Type B pancreatic cell (in vitro differentiated cells): ENCODE measurements around the gene MASP1. TPM values are rescaled to one million over a fixed set of nuclear protein-coding genes. Genes with fewer than 3 reads are reported as not detected.

Experiments
- DNase-seq: peaks from one replicate; pipeline ENCODE4 v3.0.0; 2021; ENCODE audit warnings: mixed read lengths; ENCODE audit not compliant: unreplicated experiment; ENCODE audit errors: extremely low spot score
- H3K27ac Mint-ChIP-seq: 2 replicates; pipeline ENCODE4 v1.8.0; 2021; ENCODE audit warnings: mild to moderate bottlenecking, mixed read lengths
- H3K27me3 Mint-ChIP-seq: 2 replicates; pipeline ENCODE4 v1.8.0; 2021; ENCODE audit warnings: mixed read lengths
- H3K36me3 Mint-ChIP-seq: 2 replicates; pipeline ENCODE4 v1.8.0; 2021; ENCODE audit warnings: mixed read lengths
- H3K4me1 Mint-ChIP-seq: one replicate; pipeline ENCODE4 v1.8.0; 2021; ENCODE audit warnings: mixed read lengths; ENCODE audit not compliant: unreplicated experiment
- H3K4me3 Mint-ChIP-seq: 2 replicates; pipeline ENCODE4 v1.8.0; 2021; ENCODE audit warnings: mild to moderate bottlenecking, mixed read lengths
- H3K9me3 Mint-ChIP-seq: 2 replicates; pipeline ENCODE4 v1.8.0; 2021; ENCODE audit warnings: mixed read lengths
- long read RNA-seq: library from polyadenylated mRNA; unstranded; transcript quantifications from one replicate; pipeline ENCODE4 v2.0.0, GENCODE V29; 2020
- total RNA-seq: library from RNA; stranded (reverse); gene quantifications from 2 replicates; pipeline ENCODE4 v1.2.1, GENCODE V29; 2021; ENCODE audit warnings: low replicate concordance
- TF ChIP-seq, protein P1 (sequence below): fragments of 200-600 bp; sonication (generic); conservative IDR thresholded peaks from 2 replicates; pipeline ENCODE4 v1.5.0; 2021; ENCODE audit warnings: antibody characterized with exemption, mild to moderate bottlenecking

MASP1 gene, protein sequence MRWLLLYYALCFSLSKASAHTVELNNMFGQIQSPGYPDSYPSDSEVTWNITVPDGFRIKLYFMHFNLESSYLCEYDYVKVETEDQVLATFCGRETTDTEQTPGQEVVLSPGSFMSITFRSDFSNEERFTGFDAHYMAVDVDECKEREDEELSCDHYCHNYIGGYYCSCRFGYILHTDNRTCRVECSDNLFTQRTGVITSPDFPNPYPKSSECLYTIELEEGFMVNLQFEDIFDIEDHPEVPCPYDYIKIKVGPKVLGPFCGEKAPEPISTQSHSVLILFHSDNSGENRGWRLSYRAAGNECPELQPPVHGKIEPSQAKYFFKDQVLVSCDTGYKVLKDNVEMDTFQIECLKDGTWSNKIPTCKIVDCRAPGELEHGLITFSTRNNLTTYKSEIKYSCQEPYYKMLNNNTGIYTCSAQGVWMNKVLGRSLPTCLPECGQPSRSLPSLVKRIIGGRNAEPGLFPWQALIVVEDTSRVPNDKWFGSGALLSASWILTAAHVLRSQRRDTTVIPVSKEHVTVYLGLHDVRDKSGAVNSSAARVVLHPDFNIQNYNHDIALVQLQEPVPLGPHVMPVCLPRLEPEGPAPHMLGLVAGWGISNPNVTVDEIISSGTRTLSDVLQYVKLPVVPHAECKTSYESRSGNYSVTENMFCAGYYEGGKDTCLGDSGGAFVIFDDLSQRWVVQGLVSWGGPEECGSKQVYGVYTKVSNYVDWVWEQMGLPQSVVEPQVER
- total RNA-seq: 1.6 and 1.7 TPM in 2 replicates
- long read RNA-seq: 0 reads

- Mint-ChIP-seq H3K9me3 (no peaks in the 10 kb centered on the region), H3K27ac (no peak within 1 kb of the TSS), H3K36me3 (no peaks in the 10 kb centered on the region), H3K4me1 (peaks cover 23% of the 10 kb centered on the region), H3K27me3 (peaks cover 34% of the 10 kb centered on the region), H3K4me3 (peak within 1 kb of the TSS; percentile 67)
- TF ChIP-seq, protein P1, sequence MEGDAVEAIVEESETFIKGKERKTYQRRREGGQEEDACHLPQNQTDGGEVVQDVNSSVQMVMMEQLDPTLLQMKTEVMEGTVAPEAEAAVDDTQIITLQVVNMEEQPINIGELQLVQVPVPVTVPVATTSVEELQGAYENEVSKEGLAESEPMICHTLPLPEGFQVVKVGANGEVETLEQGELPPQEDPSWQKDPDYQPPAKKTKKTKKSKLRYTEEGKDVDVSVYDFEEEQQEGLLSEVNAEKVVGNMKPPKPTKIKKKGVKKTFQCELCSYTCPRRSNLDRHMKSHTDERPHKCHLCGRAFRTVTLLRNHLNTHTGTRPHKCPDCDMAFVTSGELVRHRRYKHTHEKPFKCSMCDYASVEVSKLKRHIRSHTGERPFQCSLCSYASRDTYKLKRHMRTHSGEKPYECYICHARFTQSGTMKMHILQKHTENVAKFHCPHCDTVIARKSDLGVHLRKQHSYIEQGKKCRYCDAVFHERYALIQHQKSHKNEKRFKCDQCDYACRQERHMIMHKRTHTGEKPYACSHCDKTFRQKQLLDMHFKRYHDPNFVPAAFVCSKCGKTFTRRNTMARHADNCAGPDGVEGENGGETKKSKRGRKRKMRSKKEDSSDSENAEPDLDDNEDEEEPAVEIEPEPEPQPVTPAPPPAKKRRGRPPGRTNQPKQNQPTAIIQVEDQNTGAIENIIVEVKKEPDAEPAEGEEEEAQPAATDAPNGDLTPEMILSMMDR: no peak
- no peak for DNase-seq
Measured at GRCh38 chr3:187291512-187292132, at the start of gene MASP1. Gene MASP1, minus strand, starts transcription at chr3:187291737. Its CDS starts 105 bp downstream, at chr3:187291632.

DNA sequence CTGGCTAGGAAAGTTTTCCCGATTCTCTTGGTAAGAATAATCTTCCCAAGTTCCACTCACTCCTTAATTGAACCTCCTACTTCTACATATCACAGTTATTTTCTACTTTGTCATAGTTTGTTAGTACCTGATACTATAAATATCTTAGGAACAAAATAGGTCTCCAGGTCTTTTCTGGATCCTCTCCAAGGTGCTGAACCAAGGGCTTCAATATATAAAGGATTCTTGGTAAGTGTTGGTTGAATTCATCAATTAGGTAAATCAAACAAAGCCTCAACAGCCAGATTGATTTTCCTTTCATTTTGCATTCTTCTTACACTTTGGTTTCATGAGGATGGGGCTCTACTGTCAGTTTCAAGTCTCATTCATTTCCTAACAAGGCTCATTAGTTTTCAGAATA is 49.0 kb upstream of the MASP1 start:
- peaks cover 3% of the 10 kb centered on the region for H3K27me3 Mint-ChIP-seq
- H3K27ac Mint-ChIP-seq: no peak overlapping the region
- no peaks in the 10 kb centered on the region for H3K4me1 Mint-ChIP-seq
- no peak for DNase-seq
- TF ChIP-seq, protein P1: no peak
- no peaks in the 10 kb centered on the region for H3K9me3 Mint-ChIP-seq
- H3K4me3 Mint-ChIP-seq: no peak overlapping the region
- H3K36me3 Mint-ChIP-seq: no peaks in the 10 kb centered on the region

DNA sequence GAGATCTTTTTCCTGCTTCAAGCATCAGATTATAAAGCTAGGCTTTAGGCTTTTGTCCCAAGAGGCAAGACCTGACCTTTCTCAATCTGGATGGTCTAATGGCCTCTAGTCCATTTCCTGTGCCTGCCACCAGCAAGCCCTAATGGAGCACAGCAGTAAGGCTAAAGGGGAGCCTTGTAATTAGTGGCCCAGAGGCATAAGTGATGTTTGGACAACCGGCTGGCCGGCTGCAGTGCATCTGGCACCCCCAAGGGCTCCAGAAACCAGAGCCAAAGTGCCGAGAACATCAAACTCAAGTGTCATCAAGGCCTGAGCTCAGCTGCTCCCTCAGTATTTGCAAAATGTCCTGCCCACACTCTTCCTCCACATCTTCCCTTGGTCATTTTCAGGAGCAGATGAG is 44.8 kb upstream of the MASP1 start:
- TF ChIP-seq, protein P1: no peak
- H3K4me3 Mint-ChIP-seq: no peak overlapping the region
- H3K27ac Mint-ChIP-seq: no peak overlapping the region
- peaks cover 3% of the 10 kb centered on the region for H3K27me3 Mint-ChIP-seq
- H3K36me3 Mint-ChIP-seq: no peaks in the 10 kb centered on the region
- no peaks in the 10 kb centered on the region for H3K9me3 Mint-ChIP-seq
- peaks cover 5% of the 10 kb centered on the region for H3K4me1 Mint-ChIP-seq
- DNase-seq: no peak

- TF ChIP-seq, protein P1: no peak
- DNase-seq: no peak
- Mint-ChIP-seq H3K9me3 (no peaks in the 10 kb centered on the region), H3K27me3 (no peaks in the 10 kb centered on the region), H3K27ac (no peak overlapping the region), H3K4me1 (peaks cover 5% of the 10 kb centered on the region), H3K4me3 (no peak overlapping the region), H3K36me3 (no peaks in the 10 kb centered on the region)
Measured at GRCh38 chr3:187334904-187335303, 43.4 kb upstream of the MASP1 start.

DNA sequence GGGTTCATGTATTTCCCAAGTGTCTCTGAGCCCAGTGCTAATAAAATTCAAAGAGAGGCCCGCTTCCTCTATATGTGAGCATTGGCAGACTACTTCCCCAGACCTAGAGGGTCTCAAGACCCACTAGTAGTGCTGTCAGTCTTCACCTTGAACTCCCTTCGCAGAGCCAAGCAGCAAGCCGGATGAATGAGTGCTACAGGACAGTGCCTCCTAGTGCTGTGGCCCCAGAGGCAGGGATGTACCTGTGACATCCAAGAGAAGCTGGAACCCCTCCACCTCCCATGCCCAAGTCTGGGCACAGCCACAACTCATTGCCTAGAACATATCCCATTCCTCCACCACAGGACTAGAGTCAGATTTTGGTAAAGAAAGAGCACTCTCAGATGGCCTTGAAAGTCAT is 37.2 kb upstream of the MASP1 start:
- no peak for DNase-seq
- H3K36me3 Mint-ChIP-seq: no peaks in the 10 kb centered on the region
- H3K4me3 Mint-ChIP-seq: no peak overlapping the region
- H3K4me1 Mint-ChIP-seq: no peaks in the 10 kb centered on the region
- H3K27ac Mint-ChIP-seq: no peak overlapping the region
- no peaks in the 10 kb centered on the region for H3K9me3 Mint-ChIP-seq
- H3K27me3 Mint-ChIP-seq: no peaks in the 10 kb centered on the region
- TF ChIP-seq, protein P1: no peak
